Smooth muscle cell (in vitro differentiated cells): ENCODE data around the gene AGXT. TPM values are rescaled to one million over a fixed set of nuclear protein-coding genes. Genes with fewer than 3 reads are reported as not detected.

Experiments
- DNase-seq: peaks from one replicate; lab custom pipeline; 2025; ENCODE audit not compliant: unreplicated experiment; lab: John Stamatoyannopoulos, UW
- H2AFZ ChIP-seq: fragments of 200-600 bp; sonication (generic); 2 replicates; pipeline ENCODE4 v1.6.0; 2016; ENCODE audit warnings: antibody characterized with exemption, low read depth, mild to moderate bottlenecking
- H3F3A ChIP-seq: fragments of 200-600 bp; sonication (generic); 2 replicates; pipeline ENCODE4 v1.6.0; 2017; ENCODE audit warnings: antibody characterized with exemption, low read depth
- H3K27ac ChIP-seq: fragments of 200-600 bp; sonication (generic); 2 replicates; pipeline ENCODE4 v1.5.1; 2016; ENCODE audit warnings: low read depth, mild to moderate bottlenecking
- H3K27me3 ChIP-seq: fragments of 200-600 bp; sonication (generic); 2 replicates; pipeline ENCODE4 v1.6.1; 2016; ENCODE audit warnings: low read depth, mild to moderate bottlenecking
- H3K36me3 ChIP-seq: fragments of 200-600 bp; sonication (generic); 2 replicates; pipeline ENCODE4 v1.5.1; 2016; ENCODE audit warnings: low read depth
- H3K4me1 ChIP-seq: fragments of 200-600 bp; sonication (generic); 2 replicates; pipeline ENCODE4 v1.5.1; 2016; ENCODE audit warnings: low read depth
- H3K4me2 ChIP-seq: fragments of 200-600 bp; sonication (generic); 2 replicates; pipeline ENCODE4 v1.6.0; 2016; ENCODE audit warnings: mild to moderate bottlenecking
- H3K4me3 ChIP-seq: fragments of 200-600 bp; sonication (generic); 2 replicates; pipeline ENCODE4 v1.5.1; 2016; ENCODE audit warnings: mild to moderate bottlenecking
- H3K79me2 ChIP-seq: fragments of 200-600 bp; sonication (generic); 2 replicates; pipeline ENCODE4 v1.6.0; 2016; ENCODE audit warnings: low read depth, mild to moderate bottlenecking
- H3K9ac ChIP-seq: fragments of 200-600 bp; sonication (generic); 2 replicates; pipeline ENCODE4 v1.6.0; 2016; ENCODE audit warnings: low read depth
- H3K9me3 ChIP-seq: fragments of 200-600 bp; sonication (generic); replicated peaks from 2 replicates; pipeline ENCODE4 v1.5.1; 2016; ENCODE audit warnings: low read depth
- H4K20me1 ChIP-seq: fragments of 200-600 bp; sonication (generic); 2 replicates; pipeline ENCODE4 v1.6.0; 2016; ENCODE audit warnings: low read depth
- CTCF ChIP-seq: fragments of 200-600 bp; sonication (generic); IDR thresholded peaks from 2 replicates; pipeline ENCODE4 v1.5.1; 2017; ENCODE audit warnings: borderline replicate concordance, mild to moderate bottlenecking, antibody characterized with exemption; ENCODE audit not compliant: insufficient read depth, poor library complexity, severe bottlenecking
- WGBS: methylation state at CpG from one replicate; pipeline ENCODE4 v1.1.7; 2016; ENCODE audit warnings: low lambda C conversion rate; 5-methylcytosine and 5-hydroxymethylcytosine counted together
- polyA plus RNA-seq: library from polyadenylated mRNA; unstranded; fragments of >200 nt; fragmentation: Nextera tagmentation; extraction: Ambion mirVana; gene quantifications from 2 replicates; pipeline ENCODE4 v1.2.1, GENCODE V29; 2016
- total RNA-seq: library from RNA; depleted of rRNA; stranded (reverse); fragments of >200 nt; gene quantifications from 2 replicates; pipeline ENCODE4 v1.2.3, GENCODE V29; 2014

Gene AGXT
- total and polyA plus RNA-seq, 2 experiments from 2014 or later: not detected

GRCh38 chr2:240893363-240893844, 24.8 kb downstream of the AGXT start:
- H3K36me3 ChIP-seq: no peaks in the 10 kb centered on the region
- H3K79me2 ChIP-seq: no peaks in the 10 kb centered on the region
- H3K9me3 ChIP-seq: no peaks in the 10 kb centered on the region
- DNase-seq: peak; percentile 17
- H3K9ac ChIP-seq: no peak overlapping the region
- H3F3A ChIP-seq: no peaks in the 10 kb centered on the region
- no peaks in the 10 kb centered on the region for H3K27me3 ChIP-seq
- whole genome bisulfite sequencing: 29% methylated on average over 17 of the region's 17 CpGs
- no peak overlapping the region for H2AFZ ChIP-seq
- H3K4me3 ChIP-seq: no peak overlapping the region
- no peaks in the 10 kb centered on the region for H4K20me1 ChIP-seq
- H3K27ac ChIP-seq: peak overlapping the region; percentile 21
- peaks cover 7% of the 10 kb centered on the region for H3K4me1 ChIP-seq
- TF ChIP-seq CTCF: no peak
- peak overlapping the region; percentile 48 for H3K4me2 ChIP-seq

GRCh38 chr2:240894006-240894405, 25.4 kb downstream of the AGXT start:
- Histone ChIP-seq H3K9me3 (no peaks in the 10 kb centered on the region), H3K4me1 (peaks cover 7% of the 10 kb centered on the region), H3K36me3 (no peaks in the 10 kb centered on the region), H2AFZ (no peak overlapping the region), H3K27me3 (no peaks in the 10 kb centered on the region), H4K20me1 (no peaks in the 10 kb centered on the region), H3K4me2 (peak overlapping the region; percentile 48), H3K4me3 (no peak overlapping the region), H3F3A (no peaks in the 10 kb centered on the region), H3K27ac (peak overlapping the region; percentile 21), H3K9ac (peak overlapping the region; percentile 17), H3K79me2 (no peaks in the 10 kb centered on the region)
- DNase-seq: no peak
- no peak for TF ChIP-seq CTCF
- WGBS: 64% methylated on average over 9 of the region's 9 CpGs

GRCh38 chr2:240894836-240895558, 26.4 kb downstream of the AGXT start:
- no peaks in the 10 kb centered on the region for H4K20me1 ChIP-seq
- no peaks in the 10 kb centered on the region for H3K79me2 ChIP-seq
- DNase-seq: no peak
- no peaks in the 10 kb centered on the region for H3K36me3 ChIP-seq
- no peak overlapping the region for H2AFZ ChIP-seq
- no peaks in the 10 kb centered on the region for H3K27me3 ChIP-seq
- peaks cover 7% of the 10 kb centered on the region for H3K4me1 ChIP-seq
- no peak overlapping the region for H3K27ac ChIP-seq
- no peaks in the 10 kb centered on the region for H3F3A ChIP-seq
- no peak overlapping the region for H3K4me3 ChIP-seq
- H3K9ac ChIP-seq: no peak overlapping the region
- no peaks in the 10 kb centered on the region for H3K9me3 ChIP-seq
- 92% methylated on average over 28 of the region's 28 CpGs for WGBS
- no peak for TF ChIP-seq CTCF
- no peak overlapping the region for H3K4me2 ChIP-seq
